SK-N-SH (cell line): ENCODE measurements around the gene NUMB. TPM values are rescaled to one million over a fixed set of nuclear protein-coding genes. Genes with fewer than 3 reads are reported as not detected.

Source experiments
- CTCF ChIA-PET: fragments of 300-600, 350-600 bp; formaldehyde crosslinking; extraction: SDS; loops from one replicate; lab custom pipeline; 2021; lab: Yijun Ruan, JAX
- POLR2A ChIA-PET: fragments of 350-600 bp; sonication (Branson Sonifier 250); formaldehyde crosslinking; extraction: SDS; loops from one replicate; lab custom pipeline; 2020; ENCODE audit warnings: antibody characterized with exemption, inconsistent platforms; lab: Yijun Ruan, JAX
- DNase-seq: peaks from one replicate; pipeline ENCODE4 v3.0.0; 2012
- H2AFZ ChIP-seq: fragments of 200-600 bp; sonication (generic); 2 replicates; pipeline ENCODE4 v1.8.1; 2016; ENCODE audit warnings: antibody characterized with exemption, mild to moderate bottlenecking, low read depth
- H3F3A ChIP-seq: fragments of 200-600 bp; sonication (generic); replicated peaks from 2 replicates; pipeline ENCODE3; 2016; ENCODE audit warnings: antibody characterized with exemption, mild to moderate bottlenecking; ENCODE audit not compliant: insufficient read depth
- H3K27ac ChIP-seq, 2 experiments: fragments of 200-500 bp in 1 of 2; fragments of 200-600 bp in 1 of 2; sonication (Bioruptor generic) in 1 of 2; sonication (generic), shearing (Covaris generic) in 1 of 2; 2 replicates each; pipeline versions ENCODE4 v1.5.1 to v1.6.1; 2014 to 2016; ENCODE audit warnings: low read depth in 2 of 2, inconsistent platforms in 1 of 2, low read length in 1 of 2, mild to moderate bottlenecking in 1 of 2, mixed read lengths in 1 of 2
- H3K27me3 ChIP-seq: fragments of 200-600 bp; sonication (generic), shearing (Covaris generic); 2 replicates; pipeline ENCODE4 v1.6.1; 2016; ENCODE audit warnings: mixed run types; ENCODE audit not compliant: insufficient read depth
- H3K36me3 ChIP-seq, 2 experiments: fragments of 200-500 bp in 1 of 2; fragments of 200-600 bp in 1 of 2; sonication (Bioruptor generic) in 1 of 2; sonication (generic) in 1 of 2; replicated peaks in 1 of 2; 2 replicates each; pipeline versions ENCODE3 to v1.5.1; 2014 to 2016; ENCODE audit warnings: low read length in 1 of 2, mild to moderate bottlenecking in 1 of 2; ENCODE audit not compliant: insufficient read depth in 2 of 2, control insufficient read depth in 1 of 2
- H3K4me1 ChIP-seq, 2 experiments: fragments of 200-500 bp in 1 of 2; fragments of 200-600 bp in 1 of 2; sonication (Bioruptor generic) in 1 of 2; sonication (generic), shearing (Covaris generic) in 1 of 2; 2 replicates each; pipeline versions ENCODE4 v1.5.1 to v1.6.1; 2014 to 2016; ENCODE audit warnings: low read depth in 1 of 2, low read length in 1 of 2, mixed run types in 1 of 2; ENCODE audit not compliant: insufficient read depth in 2 of 2, control insufficient read depth in 1 of 2
- H3K4me2 ChIP-seq: fragments of 200-600 bp; sonication (generic), shearing (Covaris generic); 2 replicates; pipeline ENCODE4 v1.6.1; 2017; ENCODE audit warnings: mixed run types
- H3K4me3 ChIP-seq, 2 experiments: fragments of 200-500 bp in 1 of 2; fragments of 200-600 bp in 1 of 2; sonication (Bioruptor generic) in 1 of 2; sonication (generic), shearing (Covaris generic) in 1 of 2; 2 replicates each; pipeline versions ENCODE4 v1.5.1 to v1.8.1; 2014 to 2016; ENCODE audit warnings: low read depth in 2 of 2, inconsistent platforms in 1 of 2, low read length in 1 of 2, mild to moderate bottlenecking in 1 of 2, mixed read lengths in 1 of 2, moderate library complexity in 1 of 2
- H3K79me2 ChIP-seq: fragments of 200-600 bp; sonication (generic); 2 replicates; pipeline ENCODE4 v1.8.1; 2017; ENCODE audit warnings: mild to moderate bottlenecking; ENCODE audit not compliant: insufficient read depth
- H3K9ac ChIP-seq: fragments of 200-600 bp; sonication (generic); 2 replicates; pipeline ENCODE4 v1.6.1; 2017; ENCODE audit warnings: mixed run types
- H3K9me2 ChIP-seq: fragments of 200-600 bp; sonication (generic); 2 replicates; pipeline ENCODE4 v1.6.1; 2017; ENCODE audit warnings: mixed run types
- H3K9me3 ChIP-seq: fragments of 200-600 bp; sonication (generic); 2 replicates; pipeline ENCODE4 v1.6.1; 2017; ENCODE audit warnings: mixed run types, mild to moderate bottlenecking, moderate library complexity
- H4K20me1 ChIP-seq: fragments of 200-600 bp; sonication (generic); 2 replicates; pipeline ENCODE4 v1.6.1; 2017; ENCODE audit warnings: mild to moderate bottlenecking, mixed run types; ENCODE audit not compliant: insufficient read depth
- EP300 ChIP-seq, 2 experiments: IDR thresholded peaks; 2 replicates each; pipeline versions ENCODE4 v1.4.0 to v1.6.1; 2012; ENCODE audit warnings: borderline replicate concordance in 1 of 2, low read depth in 1 of 2, low read length in 1 of 2
- GATA2 ChIP-seq: sonication (generic); formaldehyde crosslinking; IDR thresholded peaks from 2 replicates; pipeline ENCODE4 v1.5.0; 2020; ENCODE audit warnings: mild to moderate bottlenecking, missing genetic modification reagents
- PBX3 ChIP-seq: IDR thresholded peaks from 2 replicates; pipeline ENCODE4; 2012
- POLR2AphosphoS5 ChIP-seq: IDR thresholded peaks from 2 replicates; pipeline ENCODE4 v1.6.1; 2012; ENCODE audit warnings: low read depth, low read length
- RAD21 ChIP-seq: IDR thresholded peaks from 2 replicates; pipeline ENCODE4 v1.6.1; 2012; ENCODE audit warnings: mild to moderate bottlenecking, low read length
- RCOR1 ChIP-seq: fragments of 150-350 bp; IDR thresholded peaks from 2 replicates; pipeline ENCODE4 v1.6.1; 2017; ENCODE audit warnings: antibody characterized with exemption, low read length
- REST ChIP-seq: IDR thresholded peaks from 2 replicates; pipeline ENCODE4 v1.6.1; 2012; ENCODE audit warnings: mild to moderate bottlenecking, low read depth, low read length, moderate library complexity
- RFX5 ChIP-seq: IDR thresholded peaks from 2 replicates; pipeline ENCODE4 v1.6.1; 2012; ENCODE audit warnings: mild to moderate bottlenecking, improper control_type of control experiment, low read length
- SMC3 ChIP-seq: IDR thresholded peaks from 2 replicates; pipeline ENCODE4 v1.6.1; 2012; ENCODE audit warnings: low read depth, low read length, improper control_type of control experiment
- TAF1 ChIP-seq: IDR thresholded peaks from 2 replicates; pipeline ENCODE4 v1.6.1; 2012; ENCODE audit warnings: low read depth, mild to moderate bottlenecking, low read length, moderate library complexity, borderline replicate concordance
- TCF12 ChIP-seq: IDR thresholded peaks from 2 replicates; pipeline ENCODE4 v1.4.0; 2012
- USF2 ChIP-seq: fragments of 150-350 bp; IDR thresholded peaks from 2 replicates; pipeline ENCODE4 v1.6.1; 2017; ENCODE audit warnings: antibody characterized with exemption, low read length, low read depth, borderline replicate concordance
- ZBTB33 ChIP-seq: IDR thresholded peaks from 2 replicates; pipeline ENCODE4 v1.4.0; 2012; ENCODE audit warnings: low read depth, borderline replicate concordance
- WGBS: methylation state at CpG from one replicate; pipeline ENCODE4 v1.1.6; 2017; ENCODE audit warnings: low lambda C conversion rate; 5-methylcytosine and 5-hydroxymethylcytosine counted together
- polyA plus RNA-seq, 3 experiments: library from polyadenylated mRNA; depleted of rRNA; stranded (reverse); fragments of >200 nt; gene quantifications; 2 replicates each; pipeline ENCODE4 v1.2.3, GENCODE V29; 2012

NUMB gene
- polyA plus RNA-seq, 1 of the 3 experiments (the other 2 are of a cell fraction) = 58.4 TPM

GRCh38 chr14:73455294-73455693 is 3.1 kb downstream of the NUMB start (continued):
- TF ChIP-seq ZBTB33 = no peak

GRCh38 chr14:73452341-73453186 is 5.8 kb downstream of the NUMB start:
- no peak for DNase-seq
- ChIA-PET CTCF (interaction anchor here (1.1 kb wide), 1 partner anchor 157 kb away, joined by 3 read pairs; no protein-coding TSS in a partner anchor), POLR2A (no interaction called here)
- no peaks in the 10 kb centered on the region for H3K9me3 ChIP-seq
- H3K9me2 ChIP-seq = no peaks in the 10 kb centered on the region
- no peak overlapping the region for H3K4me3 ChIP-seq
- peaks cover 33% of the 10 kb centered on the region for H3F3A ChIP-seq
- H3K4me2 ChIP-seq = peak overlapping the region; percentile 42
- peaks cover 0 to 7% of the 10 kb centered on the region in 2 experiments for H3K36me3 ChIP-seq
- H2AFZ ChIP-seq = no peak overlapping the region
- H3K9ac ChIP-seq = no peak overlapping the region
- 74% methylated on average over 11 of the region's 11 CpGs for WGBS
- peaks cover 6 to 33% of the 10 kb centered on the region in 2 experiments; a peak in 3 of 4 replicates for H3K4me1 ChIP-seq
- H3K27ac ChIP-seq = peak overlapping the region in 1 of 2 experiments; percentile 70; a peak in 2 of 4 replicates
- peaks cover 70% of the 10 kb centered on the region for H4K20me1 ChIP-seq
- peaks cover 100% of the 10 kb centered on the region for H3K79me2 ChIP-seq
- TF ChIP-seq PBX3 = peak; percentile 40
- TF ChIP-seq USF2 = no peak
- no peaks in the 10 kb centered on the region for H3K27me3 ChIP-seq

- Histone ChIP-seq H3K36me3 (peaks cover 0 to 2% of the 10 kb centered on the region in 2 experiments), H3K9ac (no peak overlapping the region), H3K79me2 (peaks cover 97% of the 10 kb centered on the region), H3K27me3 (no peaks in the 10 kb centered on the region), H3K9me3 (no peaks in the 10 kb centered on the region), H4K20me1 (peaks cover 77% of the 10 kb centered on the region), H3K9me2 (no peaks in the 10 kb centered on the region), H2AFZ (no peak overlapping the region), H3K4me1 (peaks cover 0 to 9% of the 10 kb centered on the region in 2 experiments; a peak in 2 of 4 replicates), H3K27ac (no peak overlapping the region), H3F3A (peaks cover 3% of the 10 kb centered on the region), H3K4me2 (no peak overlapping the region), H3K4me3 (no peak overlapping the region)
- DNase-seq = no peak
- WGBS = 95% methylated on average over 11 of the region's 11 CpGs
- POLR2A ChIA-PET = interaction anchor here (1.4 kb wide), 1 partner anchor 15 kb away, joined by 5 read pairs; the partner anchor contains the start of gene NUMB
- CTCF ChIA-PET = interaction anchor here (1.8 kb wide), 1 partner anchor 28 kb away, joined by 4 read pairs; no protein-coding TSS in a partner anchor
- TF ChIP-seq POLR2AphosphoS5 = no peak
- no peak for TF ChIP-seq REST
- no peak for TF ChIP-seq TAF1
- no peak for TF ChIP-seq EP300 (IDR thresholded peaks at IDR 0.05; ENCODE audit: borderline replicate concordance in 1 of 2, low read depth in 1 of 2, low read length in 1 of 2)
- no peak for TF ChIP-seq TCF12
- no peak for TF ChIP-seq RAD21
- TF ChIP-seq SMC3 = no peak
- TF ChIP-seq GATA2 (CRISPR knock-in tag) = no peak
- no peak for TF ChIP-seq USF2
- TF ChIP-seq RCOR1 = no peak
- TF ChIP-seq RFX5 = no peak
These were observed 14.6 kb downstream of the NUMB start for GRCh38 chr14:73443758-73444157.
